IPS DF 6.9 (cell line): ENCODE data around the gene SYT3.

Experiments
- DNase-seq: peaks from one replicate; pipeline ENCODE4 v3.0.0-alpha.2; 2013; ENCODE audit warnings: low read depth, low spot score
- H3K27ac ChIP-seq: one replicate; pipeline ENCODE4 v1.5.1; 2013; ENCODE audit warnings: low read length, control low read depth
- H3K27me3 ChIP-seq: 2 replicates; pipeline ENCODE4 v1.6.1; 2013; ENCODE audit warnings: mild to moderate bottlenecking, low read length; ENCODE audit not compliant: control insufficient read depth, insufficient read depth
- H3K36me3 ChIP-seq: 2 replicates; pipeline ENCODE4 v1.6.1; 2013; ENCODE audit warnings: low read length; ENCODE audit not compliant: control insufficient read depth, insufficient read depth
- H3K4me1 ChIP-seq: 2 replicates; pipeline ENCODE4 v1.6.1; 2013; ENCODE audit warnings: low read length; ENCODE audit not compliant: control insufficient read depth, insufficient read depth
- H3K4me3 ChIP-seq: 2 replicates; pipeline ENCODE4 v1.5.1; 2013; ENCODE audit warnings: mild to moderate bottlenecking, low read length
- H3K9me3 ChIP-seq: 2 replicates; pipeline ENCODE4 v1.6.1; 2013; ENCODE audit warnings: low read length, inconsistent platforms; ENCODE audit not compliant: control insufficient read depth, insufficient read depth
- WGBS: extraction: QIAGEN DNeasy Blood & Tissue Kit; methylation state at CpG from one replicate; pipeline ENCODE4 v1.1.7; 2013; ENCODE audit warnings: mixed read lengths, missing lambda C conversion rate; ENCODE audit not compliant: insufficient read length, insufficient coverage; 5-methylcytosine and 5-hydroxymethylcytosine counted together

SYT3 gene

DNA sequence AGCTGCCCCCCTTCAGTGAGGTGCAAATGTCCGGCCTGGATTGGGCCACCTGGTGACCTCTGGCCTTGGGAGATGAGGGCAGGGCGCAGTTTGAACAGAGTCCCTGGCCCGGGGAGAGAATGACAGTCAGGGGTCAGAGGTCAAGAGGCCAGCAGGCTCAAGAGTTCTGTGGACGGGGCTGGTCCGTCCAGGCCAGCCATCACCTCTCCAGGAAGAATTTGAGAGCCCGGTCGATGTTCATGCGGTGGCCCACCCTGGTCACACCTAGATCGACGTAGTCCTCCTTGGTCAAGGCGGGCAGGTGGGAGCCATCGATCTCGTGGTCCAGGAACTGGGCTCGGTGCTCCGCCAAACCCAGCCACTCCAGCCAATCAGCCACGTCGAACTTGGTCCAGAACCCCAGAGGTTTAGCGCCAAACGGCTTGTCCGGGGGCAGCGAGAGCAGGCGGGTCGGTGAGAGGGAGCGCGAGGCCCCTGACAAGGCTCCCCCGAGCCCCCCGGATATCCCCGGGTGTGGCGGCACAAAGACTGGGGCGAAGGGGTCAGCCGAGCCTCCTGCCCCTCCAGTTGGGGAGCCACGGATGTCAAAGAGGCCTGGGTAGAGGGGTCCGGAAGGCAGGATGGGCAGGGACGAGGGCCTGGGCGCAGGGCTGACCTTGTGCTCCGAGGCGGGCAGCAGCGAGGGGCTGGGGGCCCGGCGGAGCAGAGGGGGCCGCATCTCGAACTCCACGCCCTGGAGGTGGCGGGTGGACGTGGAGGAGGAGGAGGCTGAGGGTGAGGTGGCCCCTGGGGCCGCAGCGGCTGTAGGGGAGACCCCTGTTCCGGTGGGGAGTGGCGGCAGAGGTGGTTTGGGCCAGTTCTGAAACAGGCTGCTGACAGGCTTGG is 22.3 kb upstream of the SYT3 start:
- no peak for DNase-seq

DNA sequence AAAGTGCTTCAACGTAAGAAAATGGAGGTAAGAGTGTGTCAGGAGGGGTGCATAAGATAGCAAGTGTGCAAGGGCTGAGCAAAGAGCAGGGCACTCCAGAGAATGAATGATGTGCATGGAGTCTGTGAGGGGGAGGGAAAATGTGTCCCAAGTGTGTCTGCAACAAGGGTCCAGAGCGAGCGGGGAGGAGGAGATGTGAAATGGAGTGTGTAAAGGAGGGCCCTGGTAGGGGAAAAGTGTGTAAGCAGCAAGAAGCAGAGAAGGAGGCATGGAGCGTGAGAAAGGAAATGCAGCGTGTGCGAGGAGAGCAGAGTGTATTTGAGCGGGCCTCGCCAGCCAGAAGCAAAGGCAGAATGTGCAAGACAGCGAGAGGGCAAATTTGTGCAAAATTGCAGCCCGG is 21.3 kb upstream of the SYT3 start:
- Histone ChIP-seq H3K4me1 (no peaks in the 10 kb centered on the region), H3K27ac (no peak overlapping the region), H3K9me3 (peaks cover 24% of the 10 kb centered on the region), H3K4me3 (no peak overlapping the region), H3K36me3 (no peaks in the 10 kb centered on the region), H3K27me3 (no peaks in the 10 kb centered on the region)
- DNase-seq: no peak
- no CpG with 5 or more reads among the region's 10 CpGs for WGBS

More for the DNA sequence above, 22.3 kb upstream of the SYT3 start:
- no peaks in the 10 kb centered on the region for H3K27me3 ChIP-seq
- no peak overlapping the region for H3K4me3 ChIP-seq
- H3K4me1 ChIP-seq: no peaks in the 10 kb centered on the region
- no CpG with 5 or more reads among the region's 49 CpGs for WGBS
- H3K36me3 ChIP-seq: no peaks in the 10 kb centered on the region
- H3K9me3 ChIP-seq: peaks cover 24% of the 10 kb centered on the region
- H3K27ac ChIP-seq: no peak overlapping the region

DNA sequence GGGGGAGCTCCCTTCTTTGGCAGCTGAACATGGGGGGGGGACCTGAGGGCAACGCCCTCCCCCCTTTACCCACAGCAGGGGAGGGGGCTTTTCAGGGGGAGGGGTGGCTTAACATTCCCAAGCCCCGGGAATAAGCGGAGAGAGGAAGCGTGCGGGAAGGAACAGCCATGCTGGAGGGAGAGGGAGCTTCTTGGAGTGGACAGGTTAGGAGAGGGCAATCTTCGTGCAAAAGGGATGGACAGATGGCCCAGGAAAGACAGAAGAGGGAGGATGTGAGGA is 20.3 kb upstream of the SYT3 start:
- Histone ChIP-seq H3K27me3 (no peaks in the 10 kb centered on the region), H3K27ac (no peak overlapping the region), H3K4me3 (no peak overlapping the region), H3K4me1 (no peaks in the 10 kb centered on the region), H3K9me3 (peaks cover 27% of the 10 kb centered on the region), H3K36me3 (no peaks in the 10 kb centered on the region)
- no peak for DNase-seq
- no CpG with 5 or more reads among the region's 6 CpGs for WGBS

DNA sequence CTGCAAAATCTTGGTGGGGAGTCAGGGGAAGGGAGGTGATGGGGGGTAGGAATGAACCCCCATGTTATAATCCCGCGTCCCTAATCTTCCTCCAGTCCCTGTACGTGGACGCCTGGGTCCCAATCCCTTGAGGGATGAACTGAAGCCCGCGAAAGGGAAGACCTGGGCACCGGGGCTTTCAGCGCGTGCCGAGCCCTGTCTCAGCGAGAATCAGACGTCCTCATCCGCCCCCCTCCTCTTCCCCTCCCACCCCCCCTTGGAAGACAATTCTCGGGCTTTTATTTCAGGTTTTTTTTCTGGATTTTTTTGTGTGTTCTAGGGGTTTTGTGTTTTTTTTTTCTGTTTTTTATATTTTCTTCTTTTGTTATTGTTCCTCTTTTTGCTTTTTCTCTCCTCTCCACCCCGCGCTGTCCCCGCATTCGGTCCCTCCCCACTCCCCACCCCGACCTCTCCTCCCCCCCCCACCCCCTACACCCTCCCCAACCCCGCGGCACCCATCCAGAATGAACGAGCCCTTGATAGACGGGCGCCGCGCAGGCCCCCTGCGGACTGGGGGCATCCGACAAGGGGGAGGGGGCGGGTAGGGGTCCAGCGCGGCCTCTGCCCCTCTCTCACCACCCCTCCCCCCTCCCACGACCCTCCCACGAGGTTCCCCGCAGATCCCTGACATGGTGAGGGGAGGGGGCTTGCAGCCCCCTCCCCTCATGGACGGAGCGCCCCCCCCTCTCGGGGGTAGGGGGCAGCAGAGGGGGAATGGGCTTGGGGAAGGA is 19.8 kb upstream of the SYT3 start:
- no peaks in the 10 kb centered on the region for H3K27me3 ChIP-seq
- H3K36me3 ChIP-seq: no peaks in the 10 kb centered on the region
- no peak overlapping the region for H3K27ac ChIP-seq
- no CpG with 5 or more reads among the region's 37 CpGs for WGBS
- no peak overlapping the region for H3K4me3 ChIP-seq
- H3K9me3 ChIP-seq: peaks cover 30% of the 10 kb centered on the region
- H3K4me1 ChIP-seq: no peaks in the 10 kb centered on the region
- no peak for DNase-seq

DNA sequence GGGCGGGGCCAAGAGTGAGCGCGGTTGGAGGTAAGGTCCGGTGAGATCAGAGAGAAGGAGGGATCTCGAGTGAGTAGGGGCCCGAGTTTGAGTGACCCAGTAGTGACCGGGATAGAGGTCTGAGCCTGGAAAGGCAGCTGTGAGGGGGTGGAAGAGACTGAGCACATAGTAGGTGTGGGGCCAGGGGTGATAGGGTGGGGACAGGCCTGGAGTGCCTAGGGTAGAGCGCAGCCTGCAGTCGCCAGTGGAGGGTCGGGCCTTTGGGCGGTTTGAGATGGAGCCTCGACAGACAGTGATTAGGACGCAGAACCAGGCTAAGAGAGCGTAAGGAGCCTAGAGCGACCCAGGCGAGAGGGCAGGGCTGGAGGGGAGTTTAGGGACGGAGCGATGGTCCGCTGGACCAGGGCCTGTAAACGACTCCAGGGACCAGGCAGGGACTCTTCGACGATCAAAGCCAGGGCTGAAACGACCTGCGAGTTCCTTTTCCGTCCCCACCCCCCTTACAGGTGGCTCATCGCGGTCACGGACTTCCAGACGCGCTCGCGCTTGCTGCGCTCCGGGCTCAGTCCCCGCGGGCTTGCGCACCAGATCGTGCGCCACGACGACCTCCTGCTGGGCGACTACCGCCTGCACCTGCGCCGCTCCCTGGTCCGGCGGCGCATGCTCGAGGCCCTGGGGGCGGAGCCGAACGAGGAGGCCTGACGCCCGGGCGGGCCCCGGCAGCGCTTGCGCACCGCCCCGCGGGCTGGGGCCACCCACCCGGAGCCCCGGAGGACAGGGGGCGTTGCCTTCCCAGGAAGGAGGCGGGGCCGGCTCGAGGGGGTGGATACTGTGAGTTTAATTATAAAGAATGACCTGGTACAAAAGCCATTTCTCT is 19.0 kb upstream of the SYT3 start:
- no peak for DNase-seq
- Histone ChIP-seq H3K4me3 (peak overlapping the region; percentile 5; the same call in 1 of the 2 replicates), H3K27me3 (no peaks in the 10 kb centered on the region), H3K36me3 (no peaks in the 10 kb centered on the region), H3K9me3 (peaks cover 30% of the 10 kb centered on the region), H3K4me1 (no peaks in the 10 kb centered on the region), H3K27ac (no peak overlapping the region)
- WGBS: no CpG with 5 or more reads among the region's 67 CpGs

DNA sequence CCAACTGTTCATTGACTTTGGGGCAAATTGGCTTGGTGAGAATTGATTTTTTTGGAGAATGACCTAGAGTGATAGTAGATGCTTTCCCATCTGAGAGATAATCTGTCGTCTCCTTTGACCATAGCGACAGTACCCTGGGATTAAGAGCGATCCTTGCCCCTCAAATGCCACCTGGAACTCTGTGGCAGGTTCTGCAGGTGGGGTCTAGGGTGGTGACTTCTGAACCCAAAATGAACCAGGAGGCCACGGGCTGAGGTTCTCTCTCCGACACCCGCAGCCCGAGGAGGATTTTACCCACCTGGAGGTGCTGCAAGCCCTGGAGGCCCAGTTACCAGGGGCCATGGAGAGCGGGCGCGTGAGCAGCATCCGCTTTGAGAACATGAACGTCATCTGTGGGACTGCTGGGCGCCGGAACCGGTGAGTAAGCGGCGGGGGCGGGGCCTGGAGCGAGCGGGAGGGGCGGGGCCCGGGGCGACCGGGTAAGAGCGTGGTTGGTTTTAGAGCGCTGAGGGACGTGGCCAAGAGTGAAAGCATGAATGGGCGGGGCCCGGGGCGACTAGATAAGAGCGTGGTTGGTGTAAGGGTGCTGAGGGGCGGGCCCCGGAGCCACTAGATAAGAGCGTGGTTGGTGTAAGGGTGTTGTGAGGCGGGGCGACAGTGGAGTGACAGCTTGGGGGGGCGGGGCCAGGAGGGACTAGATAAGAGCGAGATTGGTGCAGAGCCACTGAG is 18.2 kb upstream of the SYT3 start:
- WGBS: no CpG with 5 or more reads among the region's 38 CpGs
- DNase-seq: no peak

DNA sequence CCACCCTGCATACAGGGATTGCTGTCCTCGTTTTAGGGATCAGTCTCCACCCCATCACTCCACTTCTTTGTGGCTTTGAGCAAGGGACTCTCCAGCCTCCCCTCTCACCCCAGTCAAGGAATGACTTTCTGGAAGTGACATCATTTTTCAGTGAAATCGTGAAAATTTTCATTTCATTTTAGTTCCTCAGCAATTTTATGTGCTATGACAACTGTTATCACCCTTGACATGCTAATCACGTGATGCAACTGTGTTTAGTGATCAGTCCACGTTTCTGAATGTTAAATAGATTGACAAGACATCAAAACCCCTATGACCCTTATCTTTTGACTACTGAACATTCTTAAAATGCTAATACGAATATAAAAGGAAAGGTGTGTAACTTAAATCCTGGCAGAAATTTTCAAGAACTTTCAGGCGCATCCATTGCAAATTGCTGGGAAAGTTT is 17.6 kb upstream of the SYT3 start:
- WGBS: no CpG with 5 or more reads among the region's 6 CpGs
- H3K27ac ChIP-seq: no peak overlapping the region
- no peaks in the 10 kb centered on the region for H3K27me3 ChIP-seq
- H3K9me3 ChIP-seq: peaks cover 33% of the 10 kb centered on the region
- DNase-seq: no peak
- no peak overlapping the region for H3K4me3 ChIP-seq
- H3K36me3 ChIP-seq: no peaks in the 10 kb centered on the region
- no peaks in the 10 kb centered on the region for H3K4me1 ChIP-seq

More for the DNA sequence above, 18.2 kb upstream of the SYT3 start:
- H3K4me1 ChIP-seq: no peaks in the 10 kb centered on the region
- no peaks in the 10 kb centered on the region for H3K36me3 ChIP-seq
- H3K9me3 ChIP-seq: peaks cover 29% of the 10 kb centered on the region
- H3K4me3 ChIP-seq: no peak overlapping the region
- H3K27ac ChIP-seq: no peak overlapping the region
- no peaks in the 10 kb centered on the region for H3K27me3 ChIP-seq

DNA sequence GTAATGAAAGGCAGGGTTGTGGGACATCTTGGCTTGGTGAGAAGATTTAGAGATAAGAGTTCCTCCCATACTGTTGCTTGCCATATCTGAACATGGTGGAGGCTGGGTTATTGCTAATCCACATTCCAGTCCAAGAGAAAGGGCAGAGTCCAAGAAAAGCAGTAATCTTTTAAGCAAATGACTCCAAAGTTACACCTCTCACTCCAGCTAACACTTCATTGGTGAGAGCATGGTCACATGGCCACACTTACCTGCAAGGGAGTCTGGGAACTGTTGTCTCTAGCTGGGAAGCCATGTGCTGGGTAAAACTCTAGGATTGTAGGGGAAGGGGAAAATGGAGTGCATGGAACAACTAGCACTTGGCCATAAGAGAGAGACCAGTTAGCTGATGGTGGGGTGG is 15.2 kb upstream of the SYT3 start:
- H3K4me1 ChIP-seq: no peaks in the 10 kb centered on the region
- no peak overlapping the region for H3K27ac ChIP-seq
- no peak for DNase-seq
- no peaks in the 10 kb centered on the region for H3K36me3 ChIP-seq
- no peak overlapping the region for H3K4me3 ChIP-seq
- no peaks in the 10 kb centered on the region for H3K27me3 ChIP-seq
- peaks cover 27% of the 10 kb centered on the region for H3K9me3 ChIP-seq

DNA sequence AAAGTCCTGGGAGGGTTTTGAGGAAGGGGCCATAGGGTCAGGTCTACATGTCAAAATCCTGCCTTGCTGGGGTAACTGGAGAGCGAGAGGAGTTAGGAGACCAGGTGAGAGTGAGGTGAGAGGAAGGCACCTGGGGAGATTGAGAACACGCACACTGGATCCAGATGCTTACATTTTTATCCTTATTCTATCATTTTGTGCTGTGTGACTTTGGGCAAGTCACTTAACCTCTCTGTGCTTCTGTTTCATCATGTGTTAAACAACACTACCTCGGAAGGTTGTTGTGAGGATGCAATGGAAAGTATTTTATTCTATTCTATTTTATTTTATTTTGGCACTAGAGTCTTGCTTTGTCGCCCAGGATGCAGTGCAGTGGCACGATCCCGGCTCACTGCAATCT is 13.0 kb upstream of the SYT3 start:
- peaks cover 25% of the 10 kb centered on the region for H3K9me3 ChIP-seq
- WGBS: no CpG with 5 or more reads among the region's 6 CpGs

DNA sequence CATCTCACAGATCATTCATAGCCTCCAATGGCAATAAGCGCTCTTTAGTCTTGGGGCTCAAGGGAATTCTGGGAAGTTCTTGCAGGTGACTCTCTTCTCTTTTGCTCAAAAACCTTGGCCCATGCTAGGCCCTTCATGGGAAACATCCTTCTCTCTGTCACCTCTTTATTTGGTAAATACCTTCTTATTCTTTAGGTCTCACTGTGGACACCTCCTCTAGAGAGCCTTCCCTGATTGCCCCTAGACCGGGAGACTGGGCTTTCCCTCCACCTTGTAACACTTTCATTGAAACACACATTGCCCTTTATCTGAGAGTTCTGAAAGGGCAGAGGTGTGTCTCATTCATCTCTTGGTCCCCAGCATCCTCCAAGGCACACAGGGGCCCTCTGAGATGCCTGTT is 11.5 kb upstream of the SYT3 start:
- no CpG with 5 or more reads among the region's 2 CpGs for WGBS
- H3K27ac ChIP-seq: no peak overlapping the region
- DNase-seq: no peak
- no peaks in the 10 kb centered on the region for H3K36me3 ChIP-seq
- H3K4me1 ChIP-seq: no peaks in the 10 kb centered on the region
- H3K9me3 ChIP-seq: peaks cover 24% of the 10 kb centered on the region
- no peak overlapping the region for H3K4me3 ChIP-seq
- no peaks in the 10 kb centered on the region for H3K27me3 ChIP-seq

More for the DNA sequence above, 13.0 kb upstream of the SYT3 start:
- no peak overlapping the region for H3K4me3 ChIP-seq
- H3K4me1 ChIP-seq: no peaks in the 10 kb centered on the region
- no peaks in the 10 kb centered on the region for H3K36me3 ChIP-seq
- H3K27me3 ChIP-seq: no peaks in the 10 kb centered on the region
- H3K27ac ChIP-seq: no peak overlapping the region
- DNase-seq: no peak
